GM06990 (cell line): Measurements from ENCODE around the gene CHADL.
"Not testable (repeated sequence)": the region's sequence is repeated elsewhere in the genome, so short reads cannot be mapped to it uniquely, and the experiment has no call there.

Experiments
- DNase-seq: peaks from one replicate; pipeline ENCODE4 v3.0.0-alpha.2; 2011; ENCODE audit not compliant: insufficient read length; ENCODE audit errors: extremely low read depth
- H3K27me3 ChIP-seq: replicated peaks from 2 replicates; pipeline ENCODE4 v1.6.0; 2011; ENCODE audit warnings: low read length; ENCODE audit not compliant: control insufficient read depth, insufficient read depth
- H3K36me3 ChIP-seq: 2 replicates; pipeline ENCODE4 v1.5.1; 2011; ENCODE audit warnings: low read length; ENCODE audit not compliant: control insufficient read depth, insufficient read depth
- H3K4me3 ChIP-seq: replicated peaks from 2 replicates; pipeline ENCODE4 v1.5.1; 2011; ENCODE audit warnings: low read depth, mild to moderate bottlenecking, control low read depth, low read length
- CTCF ChIP-seq: IDR thresholded peaks from 2 replicates; pipeline ENCODE4 v1.5.1; 2011; ENCODE audit warnings: low read length, control low read depth, mild to moderate bottlenecking, inconsistent platforms; ENCODE audit not compliant: insufficient read depth, poor library complexity, severe bottlenecking

The CHADL gene

DNA sequence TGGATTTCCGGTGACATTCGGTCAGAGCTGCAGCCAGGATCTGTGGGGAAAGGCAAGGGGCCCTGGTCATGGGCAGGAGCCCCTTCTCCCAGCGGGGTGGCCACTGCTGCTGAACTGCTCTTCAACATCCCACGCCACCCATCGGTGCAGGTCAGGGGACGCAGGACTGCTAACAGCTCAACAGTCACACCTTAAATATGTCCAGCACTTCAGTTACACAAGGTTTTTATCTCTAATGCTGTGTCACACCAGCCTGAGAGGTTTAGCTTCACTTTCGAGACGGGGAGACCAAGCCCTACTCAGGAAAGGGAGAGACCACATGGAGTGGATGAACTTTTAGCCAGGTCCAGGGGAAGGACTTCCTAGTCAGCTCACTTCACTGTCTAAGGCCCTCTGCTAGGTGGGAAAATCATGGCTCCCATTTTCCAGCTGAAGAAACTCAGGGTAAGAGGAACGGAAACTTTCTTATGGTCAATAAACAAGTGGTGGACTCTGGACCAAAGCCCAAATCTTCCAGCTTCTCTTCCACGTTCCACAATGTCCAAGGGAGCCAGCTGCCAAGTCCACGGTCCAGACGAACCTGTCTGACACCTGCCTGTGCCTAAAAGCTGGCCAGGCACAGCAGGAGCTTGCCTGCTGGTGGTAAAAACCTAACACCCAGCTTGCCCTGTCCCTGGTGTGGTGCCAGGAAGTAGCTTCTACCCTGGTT lies 21.0 kb upstream of the CHADL start:
- Histone ChIP-seq H3K27me3 (no peaks in the 10 kb centered on the region), H3K4me3 (no peak overlapping the region), H3K36me3 (peaks cover 52% of the 10 kb centered on the region)
- no peak for TF ChIP-seq CTCF
- DNase-seq = no peak

DNA sequence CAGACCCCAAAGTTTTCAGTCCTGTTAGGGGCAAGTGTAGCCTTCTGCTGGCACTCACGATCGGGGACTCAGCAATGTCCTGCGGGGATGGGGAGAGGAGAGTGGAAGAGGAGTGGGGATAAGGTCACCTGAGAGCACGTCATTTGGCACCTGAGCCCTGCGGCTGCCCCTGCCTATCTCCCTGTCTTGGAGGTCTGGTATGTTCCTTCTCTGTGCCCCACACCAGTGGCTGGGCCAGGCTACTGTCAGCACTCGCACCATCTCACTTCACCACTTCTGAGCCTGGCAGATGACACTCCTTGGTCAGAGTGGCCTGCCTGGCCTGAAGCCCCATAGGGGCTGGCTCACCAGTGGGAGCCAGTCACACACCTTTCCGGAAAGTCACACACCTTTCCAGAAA lies 20.1 kb upstream of the CHADL start:
- DNase-seq = no peak
- H3K27me3 ChIP-seq = no peaks in the 10 kb centered on the region
- TF ChIP-seq CTCF = no peak
- no peak overlapping the region for H3K4me3 ChIP-seq
- peaks cover 59% of the 10 kb centered on the region for H3K36me3 ChIP-seq

- DNase-seq, H3K4me3 ChIP-seq, H3K27me3 ChIP-seq: not testable (repeated sequence)
- peaks cover 50% of the 10 kb centered on the region for H3K36me3 ChIP-seq
These were observed 19.0 kb upstream of the CHADL start for GRCh38 chr22:41259756-41260155.

DNA sequence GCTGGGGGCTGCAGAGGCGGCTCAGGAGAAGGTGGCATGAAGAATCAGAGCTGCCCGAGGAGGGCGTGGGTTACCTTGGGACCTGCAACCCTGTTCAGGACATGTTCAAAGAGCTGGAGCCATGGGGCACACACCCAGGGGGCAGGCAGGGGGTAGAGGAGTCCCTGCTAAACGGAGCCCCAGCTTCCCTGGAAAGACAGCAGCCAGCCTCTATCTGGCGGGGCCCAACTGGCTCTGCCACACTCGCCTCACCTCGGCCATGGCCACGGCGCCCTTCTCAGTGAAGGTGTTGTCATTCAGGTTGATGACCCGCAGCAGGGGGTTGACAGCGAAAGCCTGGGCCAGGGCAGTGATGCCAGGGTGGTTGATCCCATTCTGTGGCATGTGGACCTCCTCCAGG lies 17.0 kb upstream of the CHADL start:
- Histone ChIP-seq H3K27me3 (no peaks in the 10 kb centered on the region), H3K36me3 (peaks cover 48% of the 10 kb centered on the region), H3K4me3 (no peak overlapping the region)
- DNase-seq = no peak
- TF ChIP-seq CTCF = no peak

DNA sequence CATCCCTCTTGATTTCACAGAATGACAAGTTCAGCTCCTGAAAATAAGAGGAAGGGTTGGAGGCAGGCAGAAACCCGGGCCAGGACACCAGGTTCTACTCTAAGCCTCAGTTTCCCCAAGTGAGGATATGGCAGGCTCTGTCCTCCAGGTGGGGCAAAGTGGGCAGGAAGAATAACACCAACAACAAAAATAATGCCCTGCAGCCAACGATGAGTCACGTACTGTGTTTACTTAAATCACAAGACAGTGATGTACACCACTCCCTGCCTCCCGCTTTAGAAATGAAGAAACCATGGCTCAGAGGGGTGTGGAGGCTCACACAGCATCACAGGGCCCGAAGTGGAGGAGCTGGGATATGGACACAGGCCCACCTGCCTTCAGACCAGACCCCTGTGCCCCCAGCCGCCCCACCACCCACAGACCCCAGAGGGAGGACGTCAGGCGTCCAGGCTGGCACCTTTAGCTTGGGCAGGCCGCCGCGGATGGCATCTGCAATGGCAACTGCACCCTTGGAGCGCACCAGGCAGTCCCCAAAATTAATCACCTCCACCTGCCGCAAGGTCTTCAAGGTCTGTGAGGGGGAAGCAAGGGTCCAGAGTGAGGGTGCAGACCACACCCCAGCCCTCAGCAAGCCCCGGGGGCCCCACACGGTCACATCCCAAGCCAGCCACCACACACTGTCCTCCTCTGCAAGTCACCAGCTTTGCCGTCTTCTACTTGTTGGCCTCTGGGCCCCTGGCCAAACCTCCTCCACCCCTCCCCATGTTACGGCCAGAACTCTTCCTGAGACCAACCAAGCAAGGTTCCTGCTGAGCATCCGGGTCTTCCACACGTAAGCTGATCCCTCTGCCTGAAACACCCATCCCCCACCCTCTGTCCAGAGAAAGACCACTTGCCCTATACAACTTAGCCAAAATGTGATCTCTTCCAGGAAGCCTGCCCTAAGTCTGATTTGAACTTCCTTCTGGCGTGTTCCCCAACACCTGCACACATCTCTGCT lies 15.8 kb upstream of the CHADL start:
- Histone ChIP-seq H3K27me3 (no peaks in the 10 kb centered on the region), H3K36me3 (peaks cover 45% of the 10 kb centered on the region), H3K4me3 (no peak overlapping the region)
- DNase-seq = no peak
- TF ChIP-seq CTCF = no peak

DNA sequence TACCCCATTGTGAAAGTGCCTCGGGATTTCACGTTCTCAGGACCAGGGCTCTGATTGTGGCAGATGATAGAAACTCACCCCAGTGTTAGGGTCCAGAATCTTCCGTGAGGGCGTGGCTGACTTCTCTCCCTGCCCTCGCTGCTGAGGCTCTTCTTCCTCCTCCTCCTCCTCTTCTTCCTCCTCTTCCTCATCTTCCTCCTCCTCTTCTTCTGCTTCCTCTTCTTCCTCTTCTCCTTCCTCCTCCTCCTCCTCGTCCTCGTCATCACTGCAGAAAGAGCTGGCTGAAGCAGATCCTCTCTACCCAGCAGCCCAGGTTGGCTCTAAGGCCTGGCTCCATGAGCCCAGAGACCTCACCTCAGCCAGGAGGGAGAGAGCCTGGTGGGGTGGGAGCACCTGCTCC lies 13.5 kb upstream of the CHADL start:
- DNase-seq = no peak
- no peaks in the 10 kb centered on the region for H3K27me3 ChIP-seq
- H3K36me3 ChIP-seq = peaks cover 54% of the 10 kb centered on the region
- no peak overlapping the region for H3K4me3 ChIP-seq
- TF ChIP-seq CTCF = no peak
